ENCODE results near the gene CLIC4. TPM values are rescaled to one million over a fixed set of nuclear protein-coding genes. Genes with fewer than 3 reads are reported as not detected.
A peak's percentile ranks its signal among the peaks of the same experiment; 100 is the strongest.

CLIC4 gene
- total RNA-seq, 6 donors from 2014 or later: 44.0 to 234 (median 147) TPM

DNA sequence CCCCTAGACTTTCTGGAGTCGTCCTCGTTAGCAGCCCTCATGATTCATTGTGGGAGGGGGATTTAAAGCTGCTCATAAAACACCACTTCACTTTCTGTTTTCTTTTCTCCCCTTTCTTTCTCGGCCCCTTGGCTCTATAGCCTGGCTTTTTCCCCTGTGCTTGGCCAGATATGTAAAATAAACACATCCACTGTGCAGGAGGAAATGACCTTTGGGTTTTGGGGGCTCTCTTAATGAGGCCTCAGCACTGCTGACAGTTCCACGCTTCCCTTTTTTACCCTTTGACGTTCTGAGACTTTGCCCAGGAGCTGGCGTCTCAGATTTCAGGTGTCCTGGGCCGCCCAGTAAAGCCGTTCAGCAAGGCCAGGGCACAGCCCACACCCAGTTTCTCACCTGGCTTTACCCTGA is 119.1 kb downstream of the CLIC4 start:
- WGBS, 2 donors: 29% methylated on average over 8 of the region's 8 CpGs
- H3K27ac ChIP-seq: no peak overlapping the region
- no peaks in the 10 kb centered on the region for H3K36me3 ChIP-seq
- no peaks in the 10 kb centered on the region for H3K9me3 ChIP-seq
- ATAC-seq (ENCODE audit: low FRiP score in 2 of 2) (no peak), DNase-seq (peak in 1 of 2 donors; percentile 56)
- no peak for TF ChIP-seq EP300 (IDR thresholded peaks at IDR 0.05)
- TF ChIP-seq POLR2A (IDR thresholded peaks at IDR 0.05): no peak
- TF ChIP-seq, protein P1, sequence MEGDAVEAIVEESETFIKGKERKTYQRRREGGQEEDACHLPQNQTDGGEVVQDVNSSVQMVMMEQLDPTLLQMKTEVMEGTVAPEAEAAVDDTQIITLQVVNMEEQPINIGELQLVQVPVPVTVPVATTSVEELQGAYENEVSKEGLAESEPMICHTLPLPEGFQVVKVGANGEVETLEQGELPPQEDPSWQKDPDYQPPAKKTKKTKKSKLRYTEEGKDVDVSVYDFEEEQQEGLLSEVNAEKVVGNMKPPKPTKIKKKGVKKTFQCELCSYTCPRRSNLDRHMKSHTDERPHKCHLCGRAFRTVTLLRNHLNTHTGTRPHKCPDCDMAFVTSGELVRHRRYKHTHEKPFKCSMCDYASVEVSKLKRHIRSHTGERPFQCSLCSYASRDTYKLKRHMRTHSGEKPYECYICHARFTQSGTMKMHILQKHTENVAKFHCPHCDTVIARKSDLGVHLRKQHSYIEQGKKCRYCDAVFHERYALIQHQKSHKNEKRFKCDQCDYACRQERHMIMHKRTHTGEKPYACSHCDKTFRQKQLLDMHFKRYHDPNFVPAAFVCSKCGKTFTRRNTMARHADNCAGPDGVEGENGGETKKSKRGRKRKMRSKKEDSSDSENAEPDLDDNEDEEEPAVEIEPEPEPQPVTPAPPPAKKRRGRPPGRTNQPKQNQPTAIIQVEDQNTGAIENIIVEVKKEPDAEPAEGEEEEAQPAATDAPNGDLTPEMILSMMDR (IDR thresholded peaks at IDR 0.05): no peak
- TF ChIP-seq POLR2AphosphoS5 (IDR thresholded peaks at IDR 0.05): no peak
- peaks cover 0 to 28% (median 15%) of the 10 kb centered on the region in 4 donors for H3K4me1 ChIP-seq
- no peaks in the 10 kb centered on the region for H3K27me3 ChIP-seq
- no peak overlapping the region for H3K4me3 ChIP-seq

DNA sequence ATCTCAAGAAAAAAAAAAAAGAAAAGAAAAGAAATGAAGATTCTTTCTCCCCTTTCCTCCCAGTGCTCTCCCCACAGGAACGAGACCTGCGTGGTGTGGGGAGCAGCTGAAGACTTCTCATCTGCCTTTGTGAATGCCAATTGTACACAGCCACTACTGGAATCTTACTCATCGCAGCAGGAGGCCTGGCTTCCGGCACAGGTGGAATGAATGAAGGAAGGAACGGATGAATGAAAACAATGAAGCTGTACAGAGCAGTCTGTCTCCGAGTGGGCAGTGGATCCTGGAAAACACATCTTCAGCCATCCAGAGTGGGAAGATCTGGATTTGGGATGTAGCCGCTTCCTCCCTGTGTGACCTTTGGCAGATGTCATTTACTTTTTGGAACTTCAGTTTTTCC is 119.9 kb downstream of the CLIC4 start:
- peaks cover 0 to 28% (median 15%) of the 10 kb centered on the region in 4 donors for H3K4me1 ChIP-seq
- no peaks in the 10 kb centered on the region for H3K36me3 ChIP-seq
- 88 to 90% methylated on average over 7 of the region's 7 CpGs for WGBS, 2 donors
- TF ChIP-seq POLR2AphosphoS5 (IDR thresholded peaks at IDR 0.05) (no peak), EP300 (IDR thresholded peaks at IDR 0.05) (no peak), POLR2A (IDR thresholded peaks at IDR 0.05) (no peak)
- TF ChIP-seq, protein P1 (IDR thresholded peaks at IDR 0.05): no peak
- no peaks in the 10 kb centered on the region for H3K27me3 ChIP-seq
- no peaks in the 10 kb centered on the region for H3K9me3 ChIP-seq
- DNase-seq (no peak), ATAC-seq (ENCODE audit: low FRiP score in 2 of 2) (no peak)
- H3K4me3 ChIP-seq: no peak overlapping the region
- H3K27ac ChIP-seq: no peak overlapping the region

DNA sequence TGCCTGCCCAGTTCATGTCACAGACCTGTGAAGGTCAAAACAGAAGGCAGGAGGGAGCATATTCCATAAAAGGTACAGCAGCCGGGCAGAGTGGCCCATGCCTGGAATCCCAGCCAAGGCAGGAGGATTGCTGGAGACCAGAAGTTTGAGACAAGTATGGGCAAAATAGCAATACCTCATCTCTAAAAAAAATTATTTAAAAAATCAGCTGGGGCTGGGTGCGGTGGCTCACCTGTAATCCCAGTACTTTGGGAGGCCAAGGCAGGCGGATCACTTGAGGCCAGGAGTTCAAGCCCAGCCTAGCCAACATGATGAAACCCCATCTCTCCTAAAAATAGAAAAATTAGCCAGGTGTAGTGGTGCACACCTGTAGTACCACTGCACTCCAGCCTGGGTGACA is 120.3 kb downstream of the CLIC4 start:
- H3K36me3 ChIP-seq: no peaks in the 10 kb centered on the region
- H3K4me3 ChIP-seq: no peak overlapping the region
- peaks cover 2 to 32% (median 16%) of the 10 kb centered on the region in 4 donors for H3K4me1 ChIP-seq
- ATAC-seq (ENCODE audit: low FRiP score in 2 of 2) (no peak), DNase-seq (no peak)
- 91 to 95% methylated on average over 3 of the region's 3 CpGs for WGBS, 2 donors
- no peak overlapping the region for H3K27ac ChIP-seq
- no peaks in the 10 kb centered on the region for H3K9me3 ChIP-seq
- no peaks in the 10 kb centered on the region for H3K27me3 ChIP-seq
- no peak for TF ChIP-seq EP300 (IDR thresholded peaks at IDR 0.05)
- no peak for TF ChIP-seq POLR2AphosphoS5 (IDR thresholded peaks at IDR 0.05)
- no peak for TF ChIP-seq POLR2A (IDR thresholded peaks at IDR 0.05)
- TF ChIP-seq, protein P1 (IDR thresholded peaks at IDR 0.05): no peak

DNA sequence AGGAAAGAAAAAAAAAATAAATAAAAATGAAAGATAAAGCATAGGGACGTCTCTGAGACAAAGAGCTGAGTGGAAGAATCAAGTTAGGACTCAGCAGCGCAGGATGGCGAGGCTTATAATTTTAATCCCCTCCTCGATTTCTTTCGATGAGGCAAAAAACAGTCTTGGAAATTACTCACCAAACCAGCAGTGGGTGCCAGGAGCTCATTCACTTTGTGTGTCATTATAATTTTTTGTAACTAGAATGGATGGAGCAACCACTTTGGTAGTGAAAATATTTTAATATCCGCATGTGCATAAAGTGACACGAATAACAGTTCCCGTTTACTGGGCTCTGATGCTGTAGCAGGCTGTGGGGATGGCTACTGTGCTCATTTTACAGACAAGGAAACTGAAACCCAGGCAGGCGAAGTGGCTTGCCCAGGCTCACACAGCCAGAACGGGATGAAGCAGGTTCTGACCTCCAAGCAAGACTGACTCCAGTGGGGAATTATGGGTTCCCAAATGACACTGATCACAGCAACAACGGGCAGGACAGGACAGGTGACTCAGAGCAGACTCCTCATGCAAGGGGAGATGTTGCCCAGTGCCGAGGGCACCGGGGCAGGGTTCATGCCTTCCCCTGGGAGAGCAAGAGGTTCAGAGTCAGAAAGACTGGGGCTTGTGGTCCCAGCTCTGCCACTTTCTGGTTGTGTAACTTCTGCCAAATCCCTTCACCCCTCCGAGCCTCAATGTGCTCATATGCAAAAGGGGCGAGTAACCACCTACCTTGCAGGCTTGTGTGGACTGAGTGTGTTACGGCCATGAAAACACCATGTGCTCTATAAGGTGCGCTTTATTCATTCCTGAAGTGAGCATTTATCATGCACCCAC is 121.2 kb downstream of the CLIC4 start:
- Histone ChIP-seq H3K4me1 (peaks cover 2 to 34% (median 20%) of the 10 kb centered on the region in 4 donors), H3K4me3 (no peak overlapping the region), H3K27ac (no peak overlapping the region), H3K36me3 (no peaks in the 10 kb centered on the region), H3K27me3 (no peaks in the 10 kb centered on the region), H3K9me3 (no peaks in the 10 kb centered on the region)
- no peak for TF ChIP-seq POLR2A (IDR thresholded peaks at IDR 0.05)
- no peak for TF ChIP-seq POLR2AphosphoS5 (IDR thresholded peaks at IDR 0.05)
- no peak for TF ChIP-seq EP300 (IDR thresholded peaks at IDR 0.05)
- TF ChIP-seq, protein P1 (IDR thresholded peaks at IDR 0.05): no peak
- DNase-seq (no peak), ATAC-seq (ENCODE audit: low FRiP score in 2 of 2) (no peak)
- 70 to 72% methylated on average over 16 to 17 of the region's 17 CpGs for WGBS, 2 donors

Data from upper lobe of left lung (tissue), 6 donors.